GM06990 (cell line): ENCODE measurements around the gene CDK5RAP1.
"Not testable (repeated sequence)": the region's sequence is repeated elsewhere in the genome, so short reads cannot be mapped to it uniquely, and the experiment has no call there.

Experiments
- DNase-seq: peaks from one replicate; pipeline ENCODE4 v3.0.0-alpha.2; 2011; ENCODE audit not compliant: insufficient read length; ENCODE audit errors: extremely low read depth
- H3K27me3 ChIP-seq: replicated peaks from 2 replicates; pipeline ENCODE4 v1.6.0; 2011; ENCODE audit warnings: low read length; ENCODE audit not compliant: control insufficient read depth, insufficient read depth
- H3K36me3 ChIP-seq: 2 replicates; pipeline ENCODE4 v1.5.1; 2011; ENCODE audit warnings: low read length; ENCODE audit not compliant: control insufficient read depth, insufficient read depth
- H3K4me3 ChIP-seq: replicated peaks from 2 replicates; pipeline ENCODE4 v1.5.1; 2011; ENCODE audit warnings: low read depth, mild to moderate bottlenecking, control low read depth, low read length
- TF ChIP-seq, protein P1 (sequence below): IDR thresholded peaks from 2 replicates; pipeline ENCODE4 v1.5.1; 2011; ENCODE audit warnings: low read length, control low read depth, mild to moderate bottlenecking, inconsistent platforms; ENCODE audit not compliant: insufficient read depth, poor library complexity, severe bottlenecking

Gene CDK5RAP1

DNA sequence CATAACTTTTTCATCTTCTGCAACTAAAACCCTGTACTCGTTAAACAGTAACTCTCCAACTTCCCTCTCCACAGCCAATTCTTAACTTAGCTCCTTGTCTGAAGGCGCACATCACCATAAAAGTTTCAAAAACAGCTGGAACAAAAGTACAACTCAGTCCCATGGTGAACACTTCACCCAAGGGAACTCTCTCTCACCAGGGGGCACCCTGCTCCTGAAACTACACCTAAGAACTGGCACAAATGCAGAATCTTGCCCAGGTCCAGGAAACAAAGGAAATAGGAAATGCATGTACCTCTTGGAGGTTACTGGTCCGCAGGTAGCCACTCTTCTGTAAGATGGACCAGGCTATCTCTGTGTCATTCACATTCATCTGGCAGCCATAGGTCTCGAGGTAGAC lies 6.6 kb downstream of the CDK5RAP1 start:
- Histone ChIP-seq H3K27me3 (no peaks in the 10 kb centered on the region), H3K36me3 (peaks cover 11% of the 10 kb centered on the region), H3K4me3 (no peak overlapping the region)
- DNase-seq = no peak
- TF ChIP-seq, protein P1, sequence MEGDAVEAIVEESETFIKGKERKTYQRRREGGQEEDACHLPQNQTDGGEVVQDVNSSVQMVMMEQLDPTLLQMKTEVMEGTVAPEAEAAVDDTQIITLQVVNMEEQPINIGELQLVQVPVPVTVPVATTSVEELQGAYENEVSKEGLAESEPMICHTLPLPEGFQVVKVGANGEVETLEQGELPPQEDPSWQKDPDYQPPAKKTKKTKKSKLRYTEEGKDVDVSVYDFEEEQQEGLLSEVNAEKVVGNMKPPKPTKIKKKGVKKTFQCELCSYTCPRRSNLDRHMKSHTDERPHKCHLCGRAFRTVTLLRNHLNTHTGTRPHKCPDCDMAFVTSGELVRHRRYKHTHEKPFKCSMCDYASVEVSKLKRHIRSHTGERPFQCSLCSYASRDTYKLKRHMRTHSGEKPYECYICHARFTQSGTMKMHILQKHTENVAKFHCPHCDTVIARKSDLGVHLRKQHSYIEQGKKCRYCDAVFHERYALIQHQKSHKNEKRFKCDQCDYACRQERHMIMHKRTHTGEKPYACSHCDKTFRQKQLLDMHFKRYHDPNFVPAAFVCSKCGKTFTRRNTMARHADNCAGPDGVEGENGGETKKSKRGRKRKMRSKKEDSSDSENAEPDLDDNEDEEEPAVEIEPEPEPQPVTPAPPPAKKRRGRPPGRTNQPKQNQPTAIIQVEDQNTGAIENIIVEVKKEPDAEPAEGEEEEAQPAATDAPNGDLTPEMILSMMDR = peak; percentile 24

DNA sequence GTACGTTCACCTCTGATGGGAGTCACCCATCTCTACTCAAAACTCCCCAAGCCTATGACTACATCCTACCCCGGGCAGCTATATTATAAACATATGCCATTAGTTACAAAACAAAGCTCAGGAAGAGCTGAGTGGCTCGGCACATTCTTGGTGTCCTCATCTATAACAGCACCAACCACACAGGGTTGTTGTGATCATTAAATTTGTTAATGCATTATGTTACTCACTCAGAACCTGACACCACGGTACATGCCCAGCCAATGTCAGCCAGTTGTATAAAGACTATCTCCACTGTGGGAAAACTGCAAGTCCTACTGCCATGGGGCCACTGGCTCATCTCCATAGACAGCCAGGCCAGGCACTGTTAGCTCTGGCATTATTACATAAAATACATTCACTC lies 7.7 kb downstream of the CDK5RAP1 start:
- H3K36me3 ChIP-seq = peaks cover 11% of the 10 kb centered on the region
- no peak for DNase-seq
- TF ChIP-seq, protein P1 = no peak
- H3K4me3 ChIP-seq = no peak overlapping the region
- H3K27me3 ChIP-seq = no peaks in the 10 kb centered on the region

DNA sequence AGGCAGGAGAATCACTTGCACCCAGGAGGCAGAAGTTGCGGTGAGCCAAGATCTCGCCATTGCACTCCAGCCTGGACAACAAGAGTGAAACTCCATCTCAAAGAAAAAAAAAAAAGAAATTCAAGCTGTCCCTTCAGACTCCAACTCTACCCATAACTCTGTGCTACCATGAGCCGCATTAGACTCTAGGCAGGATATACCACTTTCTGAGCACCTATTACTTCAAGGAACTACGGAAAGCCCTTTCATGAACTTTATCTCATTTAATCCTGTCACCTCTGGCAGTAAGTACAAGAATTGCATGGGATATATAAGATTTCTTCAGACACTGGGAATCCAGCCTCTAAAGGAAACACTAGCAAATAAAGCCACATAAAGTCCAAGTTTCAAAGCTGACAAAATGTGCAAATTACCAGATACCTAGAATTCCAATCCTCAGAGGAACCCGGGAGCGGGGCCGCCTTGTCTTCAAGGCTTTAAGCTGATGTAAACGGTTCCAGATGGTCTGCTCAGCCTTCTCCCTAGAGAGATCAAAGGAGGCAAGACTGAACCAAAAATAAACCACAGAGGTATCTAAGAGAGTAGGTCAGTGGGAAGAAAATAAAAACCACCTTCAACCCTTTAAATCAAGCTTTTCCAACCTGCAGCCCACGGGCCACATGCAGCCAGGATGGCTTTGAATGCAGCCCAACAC lies 9.4 kb downstream of the CDK5RAP1 start:
- DNase-seq = no peak
- H3K4me3 ChIP-seq = no peak overlapping the region
- TF ChIP-seq, protein P1 = no peak
- H3K36me3 ChIP-seq = peaks cover 15% of the 10 kb centered on the region
- H3K27me3 ChIP-seq = no peaks in the 10 kb centered on the region

DNA sequence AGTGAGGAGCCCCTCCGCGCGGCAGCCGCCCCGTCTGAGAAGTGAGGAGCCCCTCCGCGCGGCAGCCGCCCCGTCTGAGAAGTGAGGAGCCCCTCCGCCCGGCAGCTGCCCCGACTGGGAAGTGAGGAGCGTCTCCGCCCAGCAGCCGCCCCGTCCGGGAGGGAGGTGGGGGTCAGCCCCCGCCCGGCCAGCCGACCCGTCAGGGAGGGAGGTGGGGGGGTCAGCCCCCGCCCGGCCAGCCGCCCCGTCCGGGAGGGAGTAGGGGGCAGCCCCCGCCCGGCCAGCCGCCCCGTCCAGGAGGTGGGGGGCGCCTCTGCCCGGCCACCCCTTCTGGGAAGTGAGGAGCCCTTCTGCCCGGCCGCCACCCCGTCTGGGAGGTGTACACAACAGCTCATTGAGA lies 12.0 kb downstream of the CDK5RAP1 start:
- H3K4me3 ChIP-seq, H3K27me3 ChIP-seq, DNase-seq: not testable (repeated sequence)
- peaks cover 18% of the 10 kb centered on the region for H3K36me3 ChIP-seq

DNA sequence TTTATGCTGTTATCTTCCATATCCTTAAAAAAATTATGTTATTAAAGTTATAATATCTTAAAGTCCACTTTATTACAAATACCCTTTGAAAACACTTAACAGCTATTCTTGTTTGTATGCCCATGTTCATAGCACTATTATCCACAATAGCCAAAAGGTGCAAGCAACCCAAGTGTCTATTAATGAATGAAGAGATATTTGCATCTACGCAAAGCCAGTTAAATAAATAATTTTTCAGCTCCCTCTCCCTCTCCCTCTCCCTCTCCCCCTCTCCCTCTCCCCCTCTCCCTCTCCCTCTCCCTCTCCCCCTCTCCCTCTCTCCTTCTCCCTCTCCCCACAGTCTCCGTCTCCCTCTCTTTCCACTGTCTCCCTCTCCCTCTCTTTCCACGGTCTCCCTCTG lies 13.1 kb downstream of the CDK5RAP1 start:
- H3K27me3 ChIP-seq = no peaks in the 10 kb centered on the region
- no peak for DNase-seq
- TF ChIP-seq, protein P1 = no peak
- H3K4me3 ChIP-seq = no peak overlapping the region
- peaks cover 16% of the 10 kb centered on the region for H3K36me3 ChIP-seq

DNA sequence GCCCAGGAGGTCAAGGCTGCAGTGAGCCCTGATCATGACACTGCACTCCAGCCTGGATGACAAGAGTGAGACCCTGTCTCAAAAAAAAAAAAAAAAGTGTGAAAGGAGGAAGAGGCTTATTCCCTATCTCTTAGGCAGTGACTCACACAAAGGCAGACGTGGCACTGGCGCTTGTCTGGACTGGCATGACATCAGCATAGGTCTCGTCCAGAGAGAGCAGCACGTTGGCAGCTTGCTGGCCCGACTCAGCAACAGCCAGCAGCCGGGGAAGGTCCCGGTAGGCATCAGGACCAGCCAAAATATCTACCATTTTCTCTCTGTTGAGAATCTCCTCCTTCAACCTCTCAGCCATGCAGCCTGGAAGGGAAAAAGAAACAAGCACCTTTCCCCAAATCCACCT lies 14.1 kb downstream of the CDK5RAP1 start:
- Histone ChIP-seq H3K4me3 (no peak overlapping the region), H3K27me3 (no peaks in the 10 kb centered on the region), H3K36me3 (peaks cover 15% of the 10 kb centered on the region)
- TF ChIP-seq, protein P1 = no peak
- no peak for DNase-seq
